BE2C (cell line): ENCODE results near the gene DCDC2C.

Experiments used
- DNase-seq: peaks from one replicate; pipeline ENCODE4 v3.0.0-alpha.2; 2020
- H3K27me3 ChIP-seq: fragments of 250-450 bp; sonication (Bioruptor Pico); 2 replicates; pipeline ENCODE4 v1.5.1; 2020; ENCODE audit warnings: mild to moderate bottlenecking
- H3K36me3 ChIP-seq: fragments of 250-450 bp; sonication (Bioruptor Pico); 2 replicates; pipeline ENCODE4 v1.5.1; 2020; ENCODE audit warnings: mild to moderate bottlenecking
- H3K4me1 ChIP-seq: fragments of 250-450 bp; sonication (Bioruptor Pico); 2 replicates; pipeline ENCODE4 v1.5.1; 2020
- H3K4me3 ChIP-seq: 2 replicates; pipeline ENCODE4 v1.5.1; 2011; ENCODE audit warnings: low read depth, low read length
- H3K9me3 ChIP-seq: fragments of 250-450 bp; sonication (Bioruptor Pico); 2 replicates; pipeline ENCODE4 v1.5.1; 2020
- TF ChIP-seq, protein P1 (sequence below): IDR thresholded peaks from 2 replicates; pipeline ENCODE4 v1.5.1; 2012; ENCODE audit warnings: mild to moderate bottlenecking, low read depth, low read length

The DCDC2C gene

DNA sequence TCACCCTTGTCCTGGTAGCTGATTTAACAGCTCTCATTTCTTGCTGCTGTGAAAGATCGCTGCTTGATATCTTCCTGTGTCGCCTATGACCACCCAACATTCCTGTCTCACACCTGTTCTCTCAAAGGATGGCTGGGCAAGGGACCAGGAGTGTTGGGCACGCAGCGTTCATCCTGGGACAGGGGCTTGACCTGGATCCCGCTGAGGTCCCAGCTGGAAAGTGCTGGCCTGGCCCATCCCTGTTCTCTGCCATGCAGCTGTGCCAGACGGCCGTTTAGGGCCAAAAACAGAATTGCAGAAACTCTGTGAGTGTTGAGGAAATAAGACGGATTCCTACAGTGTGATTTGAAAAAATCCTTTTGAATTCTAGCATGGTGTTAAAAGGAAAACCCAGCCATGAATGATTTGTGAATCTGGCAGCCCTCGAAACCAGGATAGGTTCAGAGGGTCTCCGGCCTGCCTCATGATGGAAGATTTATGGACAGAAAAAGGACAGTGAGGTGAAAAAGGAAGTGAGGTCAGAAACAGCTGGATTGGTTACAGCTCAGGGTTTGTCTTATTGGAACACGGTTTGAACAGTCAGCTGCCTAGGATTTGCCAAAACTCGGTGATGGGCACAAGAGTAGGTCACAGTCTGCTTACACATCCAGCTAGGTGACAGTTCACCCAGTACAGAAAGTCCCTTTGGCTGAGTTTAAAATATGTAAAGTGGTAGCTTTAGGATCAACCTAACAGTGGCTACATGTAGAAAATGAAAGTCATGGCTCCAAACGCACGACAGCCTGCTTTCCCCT lies 164.8 kb downstream of the DCDC2C start:
- Histone ChIP-seq H3K9me3 (no peaks in the 10 kb centered on the region), H3K36me3 (no peaks in the 10 kb centered on the region), H3K27me3 (peaks cover 13% of the 10 kb centered on the region), H3K4me3 (no peak overlapping the region), H3K4me1 (no peaks in the 10 kb centered on the region)
- TF ChIP-seq, protein P1, sequence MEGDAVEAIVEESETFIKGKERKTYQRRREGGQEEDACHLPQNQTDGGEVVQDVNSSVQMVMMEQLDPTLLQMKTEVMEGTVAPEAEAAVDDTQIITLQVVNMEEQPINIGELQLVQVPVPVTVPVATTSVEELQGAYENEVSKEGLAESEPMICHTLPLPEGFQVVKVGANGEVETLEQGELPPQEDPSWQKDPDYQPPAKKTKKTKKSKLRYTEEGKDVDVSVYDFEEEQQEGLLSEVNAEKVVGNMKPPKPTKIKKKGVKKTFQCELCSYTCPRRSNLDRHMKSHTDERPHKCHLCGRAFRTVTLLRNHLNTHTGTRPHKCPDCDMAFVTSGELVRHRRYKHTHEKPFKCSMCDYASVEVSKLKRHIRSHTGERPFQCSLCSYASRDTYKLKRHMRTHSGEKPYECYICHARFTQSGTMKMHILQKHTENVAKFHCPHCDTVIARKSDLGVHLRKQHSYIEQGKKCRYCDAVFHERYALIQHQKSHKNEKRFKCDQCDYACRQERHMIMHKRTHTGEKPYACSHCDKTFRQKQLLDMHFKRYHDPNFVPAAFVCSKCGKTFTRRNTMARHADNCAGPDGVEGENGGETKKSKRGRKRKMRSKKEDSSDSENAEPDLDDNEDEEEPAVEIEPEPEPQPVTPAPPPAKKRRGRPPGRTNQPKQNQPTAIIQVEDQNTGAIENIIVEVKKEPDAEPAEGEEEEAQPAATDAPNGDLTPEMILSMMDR: no peak
- DNase-seq: no peak

DNA sequence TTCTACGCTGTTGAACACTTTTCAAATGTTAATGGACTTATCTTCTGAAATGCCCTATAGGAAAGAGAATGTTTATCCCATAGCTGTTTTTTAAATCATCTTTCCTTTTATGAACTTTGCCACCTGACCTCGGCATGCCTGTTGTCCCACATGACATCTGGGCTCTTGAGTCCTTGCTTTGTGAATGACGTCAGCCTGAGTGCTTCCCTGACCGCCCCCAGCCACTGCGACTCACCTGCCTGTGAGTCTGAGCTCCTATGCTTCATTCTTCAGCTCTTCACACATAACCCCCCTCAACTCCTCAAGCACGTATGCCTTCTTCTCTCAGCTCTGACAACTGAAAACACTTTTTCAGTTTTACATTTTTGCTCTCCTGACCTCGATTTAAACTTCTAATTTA lies 166.8 kb downstream of the DCDC2C start:
- Histone ChIP-seq H3K36me3 (no peaks in the 10 kb centered on the region), H3K4me1 (no peaks in the 10 kb centered on the region), H3K9me3 (no peaks in the 10 kb centered on the region), H3K27me3 (peaks cover 13% of the 10 kb centered on the region), H3K4me3 (no peak overlapping the region)
- TF ChIP-seq, protein P1: no peak
- DNase-seq: no peak

DNA sequence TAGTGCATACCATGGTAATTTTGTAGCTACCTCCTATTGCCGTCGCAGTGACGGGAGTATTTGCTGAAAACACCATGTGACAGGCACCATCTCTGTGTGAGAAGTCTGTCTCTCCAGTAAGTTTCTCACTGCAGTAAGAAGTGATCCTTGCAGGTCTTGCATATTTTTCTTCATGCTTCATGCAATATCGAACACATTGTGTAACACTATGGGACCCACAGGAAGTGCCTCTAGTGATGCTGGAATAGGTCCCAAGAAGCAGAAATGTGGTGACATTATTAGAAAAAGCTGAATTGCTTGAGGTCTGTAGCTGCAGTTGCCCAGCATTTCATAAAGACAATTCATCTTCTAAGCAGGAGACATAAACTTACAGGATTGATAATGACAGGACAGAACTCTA lies 167.6 kb downstream of the DCDC2C start:
- TF ChIP-seq, protein P1: no peak
- peaks cover 13% of the 10 kb centered on the region for H3K27me3 ChIP-seq
- no peaks in the 10 kb centered on the region for H3K36me3 ChIP-seq
- no peak overlapping the region for H3K4me3 ChIP-seq
- DNase-seq: no peak
- H3K9me3 ChIP-seq: no peaks in the 10 kb centered on the region
- no peaks in the 10 kb centered on the region for H3K4me1 ChIP-seq

DNA sequence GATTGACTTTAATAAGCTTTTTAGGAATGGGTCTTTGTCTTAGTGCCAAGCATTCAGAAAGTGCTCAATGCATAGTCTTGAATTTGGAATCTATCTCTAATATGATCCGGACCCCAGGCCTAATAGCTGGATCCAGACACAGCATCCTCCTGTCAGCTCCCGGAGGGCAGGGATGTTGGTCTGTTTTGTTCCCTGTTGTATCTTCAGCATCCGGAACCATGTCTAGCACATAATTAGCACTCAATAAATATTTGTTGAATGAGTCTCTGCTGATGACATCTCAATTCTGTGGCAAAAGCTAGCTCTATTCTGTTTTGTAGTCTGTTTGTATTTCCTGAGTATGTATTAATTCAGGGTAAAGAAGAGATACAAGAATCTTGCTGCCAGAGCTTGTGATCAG lies 169.1 kb downstream of the DCDC2C start:
- Histone ChIP-seq H3K4me3 (no peak overlapping the region), H3K36me3 (no peaks in the 10 kb centered on the region), H3K4me1 (no peaks in the 10 kb centered on the region), H3K9me3 (no peaks in the 10 kb centered on the region), H3K27me3 (peaks cover 13% of the 10 kb centered on the region)
- TF ChIP-seq, protein P1: no peak
- DNase-seq: no peak

DNA sequence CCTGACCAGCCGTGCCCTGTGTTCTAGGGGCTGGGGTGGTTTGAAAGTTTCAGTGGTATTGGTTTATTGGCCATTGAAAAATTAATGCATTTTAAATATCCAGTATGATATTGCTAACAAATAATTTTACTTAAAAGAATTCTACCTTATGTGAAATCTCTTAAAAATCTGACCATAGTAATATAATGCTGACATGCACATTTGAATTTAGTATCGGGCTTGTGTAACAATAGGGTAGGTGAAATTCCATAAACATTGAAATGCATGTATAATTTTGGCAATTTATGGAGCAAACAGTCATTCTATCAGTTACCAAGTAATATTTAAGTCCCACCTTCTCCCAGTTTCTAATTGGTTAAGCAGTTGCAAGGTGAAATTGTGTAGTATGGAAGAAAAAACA lies 170.5 kb downstream of the DCDC2C start:
- DNase-seq: no peak
- no peaks in the 10 kb centered on the region for H3K36me3 ChIP-seq
- H3K4me1 ChIP-seq: no peaks in the 10 kb centered on the region
- TF ChIP-seq, protein P1: no peak
- H3K9me3 ChIP-seq: no peaks in the 10 kb centered on the region
- H3K4me3 ChIP-seq: no peak overlapping the region
- H3K27me3 ChIP-seq: peaks cover 13% of the 10 kb centered on the region

DNA sequence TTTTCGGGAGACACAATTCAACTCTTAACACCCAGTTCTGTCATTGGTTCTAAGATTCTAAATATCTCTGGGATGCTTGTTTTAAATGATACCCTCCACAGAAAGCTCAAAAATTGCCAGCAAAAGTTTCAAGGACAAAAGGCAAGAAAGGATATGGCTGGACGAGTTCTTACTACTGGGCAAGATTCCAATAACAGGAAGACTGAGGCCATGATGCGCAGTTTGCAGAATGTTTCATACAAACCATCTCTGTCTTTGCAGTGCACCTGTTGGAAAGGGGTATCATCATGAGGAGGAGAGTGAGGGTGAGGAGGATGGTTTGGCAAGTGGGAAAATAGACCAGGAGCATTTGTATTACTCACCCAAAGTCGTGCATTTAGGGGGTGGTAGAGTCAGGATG lies 172.8 kb downstream of the DCDC2C start:
- peaks cover 9% of the 10 kb centered on the region for H3K27me3 ChIP-seq
- no peaks in the 10 kb centered on the region for H3K4me1 ChIP-seq
- H3K36me3 ChIP-seq: no peaks in the 10 kb centered on the region
- TF ChIP-seq, protein P1: no peak
- H3K9me3 ChIP-seq: no peaks in the 10 kb centered on the region
- H3K4me3 ChIP-seq: no peak overlapping the region
- DNase-seq: no peak
